Mammary epithelial cell (primary cell): ENCODE data around the gene PRMT3.

Experiments used
- EZH2 ChIP-seq: IDR thresholded peaks from 2 replicates; pipeline ENCODE4 v1.6.1; 2012; ENCODE audit warnings: low read length, inconsistent platforms, borderline replicate concordance
- TF ChIP-seq, protein P1 (sequence below), 2 donors: IDR thresholded peaks in 1 of 2; conservative IDR thresholded peaks in 1 of 2; 2 replicates each; pipeline ENCODE4 v1.5.1; 2011 to 2012; ENCODE audit warnings: inconsistent platforms in 2 of 2, low read length in 2 of 2, mild to moderate bottlenecking in 2 of 2, control low read depth in 1 of 2, low read depth in 1 of 2; ENCODE audit not compliant: insufficient read depth in 1 of 2; ENCODE audit errors: extremely low read depth in 1 of 2

DNA sequence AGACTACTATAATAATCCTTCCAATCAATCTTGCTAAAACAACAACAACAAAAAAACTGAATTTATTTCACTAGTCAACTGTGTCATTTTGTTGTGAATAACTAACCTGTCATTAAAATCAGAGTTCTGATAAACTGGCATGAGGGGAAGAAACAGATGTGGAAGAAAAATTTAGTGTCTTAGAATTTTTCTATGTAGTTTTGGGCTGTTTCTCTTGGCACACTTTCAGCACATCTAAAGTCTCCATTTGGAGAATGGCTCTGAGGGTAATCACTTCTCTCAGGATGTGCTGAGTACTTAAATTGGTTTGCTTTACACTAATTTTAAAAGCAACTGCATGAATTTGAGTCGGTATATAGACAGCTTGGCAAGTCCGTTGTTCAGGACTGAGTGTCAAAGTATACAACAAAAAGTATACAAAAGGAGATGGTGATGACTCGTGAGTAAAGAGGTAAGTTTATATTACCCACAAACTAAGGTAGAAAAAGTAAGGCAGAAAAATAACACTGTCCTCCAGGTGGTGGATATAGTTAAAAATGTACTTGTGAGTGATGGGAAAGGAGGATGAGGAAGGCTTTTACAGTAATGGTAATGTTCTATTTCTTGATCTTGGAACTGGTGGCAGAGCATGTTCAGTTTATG, 13.8 kb upstream of the PRMT3 start:
- TF ChIP-seq, protein P1, sequence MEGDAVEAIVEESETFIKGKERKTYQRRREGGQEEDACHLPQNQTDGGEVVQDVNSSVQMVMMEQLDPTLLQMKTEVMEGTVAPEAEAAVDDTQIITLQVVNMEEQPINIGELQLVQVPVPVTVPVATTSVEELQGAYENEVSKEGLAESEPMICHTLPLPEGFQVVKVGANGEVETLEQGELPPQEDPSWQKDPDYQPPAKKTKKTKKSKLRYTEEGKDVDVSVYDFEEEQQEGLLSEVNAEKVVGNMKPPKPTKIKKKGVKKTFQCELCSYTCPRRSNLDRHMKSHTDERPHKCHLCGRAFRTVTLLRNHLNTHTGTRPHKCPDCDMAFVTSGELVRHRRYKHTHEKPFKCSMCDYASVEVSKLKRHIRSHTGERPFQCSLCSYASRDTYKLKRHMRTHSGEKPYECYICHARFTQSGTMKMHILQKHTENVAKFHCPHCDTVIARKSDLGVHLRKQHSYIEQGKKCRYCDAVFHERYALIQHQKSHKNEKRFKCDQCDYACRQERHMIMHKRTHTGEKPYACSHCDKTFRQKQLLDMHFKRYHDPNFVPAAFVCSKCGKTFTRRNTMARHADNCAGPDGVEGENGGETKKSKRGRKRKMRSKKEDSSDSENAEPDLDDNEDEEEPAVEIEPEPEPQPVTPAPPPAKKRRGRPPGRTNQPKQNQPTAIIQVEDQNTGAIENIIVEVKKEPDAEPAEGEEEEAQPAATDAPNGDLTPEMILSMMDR (conservative IDR thresholded peaks at IDR 0.05 in 1 of 2, IDR thresholded peaks at IDR 0.05 in 1 of 2; ENCODE audit: extremely low read depth in 1 of 2, insufficient read depth in 1 of 2, low read depth in 1 of 2, low read length in 2 of 2): no peak
- TF ChIP-seq EZH2: no peak
